Mucosa of descending colon (tissue), 3 donors: ENCODE data around the gene CEP112. TPM values are rescaled to one million over a fixed set of nuclear protein-coding genes. Genes with fewer than 3 reads are reported as not detected.
A peak's percentile ranks its signal among the peaks of the same experiment; 100 is the strongest.

Experiments
- ATAC-seq: fragments of 200-7000 bp; cut with Tn5 transposase; one replicate; pipeline ENCODE4 v1.9.1; 2020; ENCODE audit warnings: mild to moderate bottlenecking, moderate library complexity
- DNase-seq, 3 donors: peaks; one replicate each; pipeline ENCODE4 v3.0.0-alpha.2; 2020
- H3K36me3 ChIP-seq: fragments of 200-600 bp; one replicate; pipeline ENCODE4 v1.8.0; 2021; ENCODE audit warnings: low read depth, mild to moderate bottlenecking
- H3K4me1 ChIP-seq: fragments of 200-600 bp; one replicate; pipeline ENCODE4 v1.8.0; 2021; ENCODE audit warnings: low read depth, mild to moderate bottlenecking
- H3K4me3 ChIP-seq: fragments of 200-600 bp; one replicate; pipeline ENCODE4 v1.8.0; 2021; ENCODE audit warnings: mild to moderate bottlenecking
- H3K9me3 ChIP-seq: fragments of 200-600 bp; one replicate; pipeline ENCODE4 v1.8.0; 2021; ENCODE audit warnings: mild to moderate bottlenecking
- intact Hi-C, 2 donors: fragments of 100-400 bp; cut with DNase I in 1 of 2; cut with micrococcal nuclease in 1 of 2; formaldehyde crosslinking; loops; one replicate each; pipeline versions ENCODE4 v1.11.0 to v1.11.1; 2022; cut with DNase I, micrococcal nuclease
- total RNA-seq, 3 donors: library from RNA; stranded (reverse); fragmentation: NEBNext Ultra II Directional in 2 of 3; extraction: Animal tissue kit (Norgen Biotek cat#: 25700) in 2 of 3; gene quantifications; one replicate each; pipeline versions ENCODE4 v1.2.1 to v1.2.4, GENCODE V29; 2021 to 2023
- TF ChIP-seq, protein P1 (sequence below): fragments of 200-600 bp; IDR thresholded peaks from one replicate; pipeline ENCODE4 v1.8.0; 2022; ENCODE audit warnings: antibody characterized with exemption, mild to moderate bottlenecking
- donor health status: DM: no; HTN: no; CAD: no; lungs with moderate emphysema.
- donor health status: DM: no; HTN: no; CAD: no.
- donor health status: DM: no; HTN: yes; CAD: no.

The CEP112 gene
- total RNA-seq, 3 donors from 2014 or later = 6.3 to 18.5 (median 7.0) TPM

DNA sequence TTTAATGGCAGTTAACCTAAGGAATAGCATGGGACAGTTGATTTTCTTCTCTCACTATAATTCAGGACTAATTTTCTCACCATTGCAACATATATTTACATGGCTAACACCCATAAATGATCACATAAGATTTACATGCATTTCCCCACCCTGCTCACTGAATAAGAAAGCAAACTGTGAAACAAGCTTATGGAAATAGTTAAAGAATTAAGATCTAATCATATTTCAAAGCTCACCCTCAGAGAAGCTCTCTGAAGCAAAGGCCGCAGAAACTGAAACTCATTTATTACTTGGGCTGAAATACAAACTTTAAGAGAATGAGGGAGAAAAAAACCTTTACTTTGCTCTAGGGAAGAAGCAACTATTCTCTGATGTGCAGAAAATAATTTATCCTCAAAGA, 411.8 kb downstream of the CEP112 start:
- intact Hi-C loops = no loop called here
- peaks cover 4% of the 10 kb centered on the region for H3K4me1 ChIP-seq
- TF ChIP-seq, protein P1, sequence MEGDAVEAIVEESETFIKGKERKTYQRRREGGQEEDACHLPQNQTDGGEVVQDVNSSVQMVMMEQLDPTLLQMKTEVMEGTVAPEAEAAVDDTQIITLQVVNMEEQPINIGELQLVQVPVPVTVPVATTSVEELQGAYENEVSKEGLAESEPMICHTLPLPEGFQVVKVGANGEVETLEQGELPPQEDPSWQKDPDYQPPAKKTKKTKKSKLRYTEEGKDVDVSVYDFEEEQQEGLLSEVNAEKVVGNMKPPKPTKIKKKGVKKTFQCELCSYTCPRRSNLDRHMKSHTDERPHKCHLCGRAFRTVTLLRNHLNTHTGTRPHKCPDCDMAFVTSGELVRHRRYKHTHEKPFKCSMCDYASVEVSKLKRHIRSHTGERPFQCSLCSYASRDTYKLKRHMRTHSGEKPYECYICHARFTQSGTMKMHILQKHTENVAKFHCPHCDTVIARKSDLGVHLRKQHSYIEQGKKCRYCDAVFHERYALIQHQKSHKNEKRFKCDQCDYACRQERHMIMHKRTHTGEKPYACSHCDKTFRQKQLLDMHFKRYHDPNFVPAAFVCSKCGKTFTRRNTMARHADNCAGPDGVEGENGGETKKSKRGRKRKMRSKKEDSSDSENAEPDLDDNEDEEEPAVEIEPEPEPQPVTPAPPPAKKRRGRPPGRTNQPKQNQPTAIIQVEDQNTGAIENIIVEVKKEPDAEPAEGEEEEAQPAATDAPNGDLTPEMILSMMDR = no peak
- no peak overlapping the region for H3K4me3 ChIP-seq
- no peak for ATAC-seq
- no peaks in the 10 kb centered on the region for H3K36me3 ChIP-seq
- peaks cover 3% of the 10 kb centered on the region for H3K9me3 ChIP-seq
- no peak for DNase-seq

DNA sequence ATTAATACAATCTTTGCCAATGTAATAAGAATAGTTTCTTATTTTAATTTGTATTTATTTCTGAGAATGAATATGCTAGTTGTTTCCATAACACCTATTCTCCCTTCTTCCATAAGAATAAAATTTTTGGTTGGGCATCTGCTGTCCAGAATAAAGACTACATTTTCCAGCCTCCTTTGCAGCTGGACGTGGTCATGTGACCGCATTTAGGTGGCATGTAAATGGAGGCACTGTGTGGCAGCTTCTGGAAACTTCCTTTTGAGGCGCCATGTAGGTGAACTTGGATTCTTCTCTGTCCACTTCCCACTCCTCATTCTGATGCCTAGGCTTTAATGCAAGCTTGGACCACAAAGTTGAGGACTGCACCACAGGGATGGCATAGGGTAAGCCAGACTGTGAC, 415.0 kb downstream of the CEP112 start:
- no peak overlapping the region for H3K4me3 ChIP-seq
- H3K4me1 ChIP-seq = no peaks in the 10 kb centered on the region
- no peaks in the 10 kb centered on the region for H3K36me3 ChIP-seq
- DNase-seq = no peak
- no peaks in the 10 kb centered on the region for H3K9me3 ChIP-seq
- ATAC-seq = no peak
- intact Hi-C loops = no loop called here
- TF ChIP-seq, protein P1 = no peak

DNA sequence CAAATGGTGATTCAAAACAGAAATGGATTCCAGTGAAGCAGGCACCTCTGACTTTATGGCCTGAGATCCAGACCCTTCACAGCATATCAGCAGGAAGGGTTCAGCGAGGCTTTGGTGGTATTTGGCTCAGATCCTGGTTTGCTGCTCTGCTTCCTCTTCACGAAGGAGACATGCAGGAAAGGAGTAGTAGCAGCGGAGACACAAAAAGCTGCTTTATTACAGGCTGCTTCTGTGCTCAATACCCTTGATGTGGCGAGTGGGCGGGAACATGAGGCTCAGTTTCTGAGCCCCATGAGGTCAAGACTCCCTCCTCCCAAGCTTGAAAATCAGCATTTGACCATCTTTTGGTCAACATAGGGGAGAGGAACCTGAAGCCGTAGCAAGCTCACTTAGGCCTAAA, 417.1 kb downstream of the CEP112 start:
- no peaks in the 10 kb centered on the region for H3K4me1 ChIP-seq
- no peaks in the 10 kb centered on the region for H3K36me3 ChIP-seq
- H3K4me3 ChIP-seq = no peak overlapping the region
- DNase-seq (no peak), ATAC-seq (no peak)
- intact Hi-C loops = no loop called here
- TF ChIP-seq, protein P1 = no peak
- no peaks in the 10 kb centered on the region for H3K9me3 ChIP-seq

DNA sequence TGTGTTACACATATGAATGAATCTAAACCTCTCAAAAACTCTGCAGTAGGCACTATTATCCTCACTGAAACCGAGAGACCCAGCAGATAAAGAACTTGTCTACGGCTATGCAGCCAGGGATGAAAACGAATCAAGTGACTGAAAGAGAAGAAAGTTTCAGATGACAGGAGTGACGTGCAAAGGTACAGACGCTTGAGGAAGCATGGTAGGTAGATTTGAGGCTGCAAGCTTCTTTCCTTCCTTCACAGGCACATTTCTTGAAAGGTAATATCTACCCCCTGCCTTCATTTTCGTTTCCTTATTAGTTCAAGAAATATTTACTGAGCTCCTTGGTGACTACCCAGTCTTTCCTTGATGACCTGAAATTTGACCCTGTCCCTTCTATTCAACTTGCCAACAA, 418.9 kb downstream of the CEP112 start:
- H3K36me3 ChIP-seq = no peaks in the 10 kb centered on the region
- intact Hi-C loops = no loop called here
- no peaks in the 10 kb centered on the region for H3K4me1 ChIP-seq
- peak; percentile 89 for ATAC-seq
- H3K4me3 ChIP-seq = no peak overlapping the region
- DNase-seq = peak in 1 of 3 donors; percentile 10
- H3K9me3 ChIP-seq = no peaks in the 10 kb centered on the region
- TF ChIP-seq, protein P1 = no peak

DNA sequence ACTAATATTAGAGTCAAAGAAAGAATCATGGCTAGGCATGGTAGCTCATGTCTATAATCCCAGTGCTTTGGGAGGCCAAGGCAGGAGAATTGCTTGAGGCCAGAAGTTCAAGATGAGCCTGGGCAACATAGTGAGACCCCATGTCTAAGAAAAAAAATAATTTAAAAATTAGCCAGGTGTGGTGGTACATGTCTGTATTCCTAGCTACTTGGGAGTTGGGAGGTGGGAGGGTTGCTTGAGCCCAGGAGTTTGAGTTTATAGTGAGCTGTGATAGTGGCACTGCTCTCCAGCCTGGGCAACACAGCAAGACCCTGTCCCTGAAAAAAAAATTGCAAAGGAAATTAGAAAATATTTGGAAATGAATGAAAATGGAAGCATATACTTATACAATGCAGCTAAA, 420.2 kb downstream of the CEP112 start:
- intact Hi-C loops = no loop called here
- ATAC-seq (no peak), DNase-seq (no peak)
- Histone ChIP-seq H3K4me1 (no peaks in the 10 kb centered on the region), H3K4me3 (no peak overlapping the region), H3K36me3 (no peaks in the 10 kb centered on the region), H3K9me3 (no peaks in the 10 kb centered on the region)
- TF ChIP-seq, protein P1 = no peak

DNA sequence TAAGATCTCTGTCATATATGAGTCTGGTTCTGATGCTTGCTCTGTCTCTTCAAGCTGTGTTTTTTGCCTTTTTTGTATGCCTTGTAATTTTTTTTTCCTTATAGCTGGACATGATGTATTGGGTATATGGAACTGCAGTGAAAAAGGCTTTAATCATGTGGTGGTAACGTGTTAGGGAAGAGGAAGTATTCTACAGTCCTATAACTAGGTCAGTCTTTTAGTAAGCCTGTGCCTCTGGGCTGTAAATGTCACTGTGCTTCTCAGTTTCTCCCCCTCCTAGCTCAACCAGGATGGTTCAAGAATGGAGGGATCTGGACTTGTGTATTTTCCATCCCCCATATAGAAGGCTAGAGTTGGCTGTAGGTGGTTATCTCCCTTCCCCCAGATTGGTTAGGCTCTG, 428.1 kb downstream of the CEP112 start:
- Histone ChIP-seq H3K36me3 (no peaks in the 10 kb centered on the region), H3K4me3 (no peak overlapping the region), H3K4me1 (no peaks in the 10 kb centered on the region), H3K9me3 (no peaks in the 10 kb centered on the region)
- no peak for ATAC-seq
- TF ChIP-seq, protein P1 = no peak
- intact Hi-C loops = no loop called here
- no peak for DNase-seq
